Subcutaneous adipose tissue (tissue), 4 donors: ENCODE measurements around the gene JSRP1. TPM values are rescaled to one million over a fixed set of nuclear protein-coding genes. Genes with fewer than 3 reads are reported as not detected.

Experiments
- CTCF ChIP-seq: fragments of 450-650 bp; IDR thresholded peaks from one replicate; pipeline ENCODE4 v1.5.1; 2016; ENCODE audit warnings: low read depth, mild to moderate bottlenecking, control low read depth, antibody characterized with exemption, moderate library complexity
- total RNA-seq, 4 donors: library from RNA; depleted of rRNA; stranded (reverse); fragments of >200 nt; gene quantifications; one replicate each; pipeline ENCODE4 v1.1.0, GENCODE V29; 2016

The JSRP1 gene
- total RNA-seq, 4 donors from 2014 or later = not detected

GRCh38 chr19:2287585-2288337, 31.5 kb upstream of the JSRP1 start:
- no peak for TF ChIP-seq CTCF

DNA sequence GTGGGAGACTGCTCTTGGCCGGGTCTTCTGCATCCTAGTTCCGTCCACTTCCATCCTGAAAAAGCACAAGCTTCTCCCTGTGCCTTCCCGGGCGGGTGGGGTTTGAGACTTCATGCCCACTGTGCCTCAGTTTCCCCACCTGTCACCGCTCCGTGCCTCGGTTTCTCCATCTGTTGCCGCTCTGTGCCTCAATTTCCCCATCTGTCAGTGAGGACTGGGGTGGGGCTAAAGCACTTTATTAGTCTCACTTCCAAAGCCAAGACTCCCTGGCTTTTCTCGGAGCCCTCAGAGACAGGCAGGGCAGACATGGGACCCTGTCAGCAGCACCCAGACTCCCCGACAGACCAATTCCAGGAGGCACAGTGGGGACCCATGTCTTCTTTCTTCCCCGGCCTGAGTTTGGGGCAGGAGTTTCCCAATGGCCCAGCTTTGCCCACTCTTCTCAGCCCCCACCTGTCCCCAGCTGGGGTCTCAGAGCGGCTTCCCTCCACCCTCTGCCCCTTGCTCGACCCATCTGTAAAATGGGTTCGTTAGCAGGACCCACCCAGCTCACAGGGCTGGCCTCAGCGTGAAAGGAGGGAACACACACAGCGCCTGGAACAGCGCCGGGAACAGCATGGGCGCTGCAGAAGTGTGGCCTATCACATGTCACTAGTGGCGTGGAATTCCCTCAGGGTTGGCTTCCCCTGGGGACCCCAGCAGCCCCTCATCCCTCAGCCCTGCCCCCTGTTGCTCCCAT, 30.4 kb upstream of the JSRP1 start:
- TF ChIP-seq CTCF = no peak

DNA sequence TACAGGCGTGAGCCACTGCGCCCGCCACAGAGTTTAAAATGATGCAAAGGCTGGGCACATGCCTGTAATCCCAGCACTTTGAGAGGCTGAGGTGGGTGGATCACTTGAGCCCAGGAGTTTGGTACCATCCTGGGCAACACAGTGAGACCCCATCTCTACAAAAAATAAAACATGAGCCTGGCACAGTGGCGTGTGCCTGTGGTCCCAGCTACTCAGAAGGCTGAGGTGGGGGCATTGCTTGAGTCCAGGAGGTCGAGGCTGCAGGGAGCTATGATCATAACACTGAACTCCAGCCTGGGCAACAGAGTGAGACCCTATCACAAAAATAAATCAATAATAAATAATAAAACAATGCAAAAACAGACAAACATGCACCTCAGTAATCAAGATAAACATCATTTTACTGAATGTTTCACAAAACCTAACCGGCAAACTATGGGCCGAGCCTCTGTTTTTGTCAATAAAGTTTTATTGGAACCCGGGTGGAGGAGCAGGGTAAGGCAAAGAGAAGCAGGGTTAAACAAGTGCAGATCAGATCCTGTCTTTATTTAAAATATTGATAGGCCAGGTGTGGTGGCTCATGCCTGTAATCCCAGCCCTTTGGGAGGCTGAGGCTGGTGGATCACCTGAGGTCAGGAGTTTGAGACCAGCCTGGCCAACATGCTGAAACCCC, 27.8 kb upstream of the JSRP1 start:
- TF ChIP-seq CTCF = no peak

GRCh38 chr19:2282862-2283237, 26.6 kb upstream of the JSRP1 start:
- no peak for TF ChIP-seq CTCF

- TF ChIP-seq CTCF = no peak
Measured at GRCh38 chr19:2282062-2282861, 26.0 kb upstream of the JSRP1 start, which contains the start of gene PEAK3. TSS of gene PEAK3 (minus strand) at chr19:2282175. CDS start at chr19:2280931, 1,244 bp downstream.

DNA sequence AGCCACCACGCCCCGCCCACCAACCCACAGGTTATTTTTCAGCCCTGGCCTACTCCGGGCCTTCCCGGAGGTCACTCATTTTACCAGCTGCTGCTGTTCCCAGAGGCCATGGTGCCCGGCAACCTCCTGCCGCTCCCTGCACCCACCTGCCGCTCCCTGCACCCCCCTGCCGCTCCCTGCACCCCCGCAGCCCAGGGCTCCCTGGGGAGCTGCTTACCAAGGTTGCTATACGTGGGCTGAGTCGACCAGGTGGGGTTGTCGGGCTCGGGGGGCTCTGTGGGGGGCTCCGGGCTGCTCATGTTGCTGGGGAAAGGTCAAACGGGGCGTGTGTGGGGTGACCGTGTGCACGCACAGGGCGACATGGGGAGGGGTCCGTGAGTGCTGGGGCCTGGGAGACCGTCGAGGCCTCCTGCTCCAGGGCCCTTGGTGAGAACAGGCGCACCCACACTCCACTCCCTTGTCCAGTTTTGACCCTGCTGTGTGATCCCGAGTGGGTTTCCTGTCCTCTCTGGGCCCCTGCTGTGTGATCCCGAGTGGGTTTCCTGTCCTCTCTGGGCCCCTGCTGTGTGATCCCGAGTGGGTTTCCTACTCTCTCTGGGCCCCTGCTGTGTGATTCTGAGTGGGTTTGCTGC, 24.5 kb upstream of the JSRP1 start:
- TF ChIP-seq CTCF = no peak
